Fibroblast of skin of left quadriceps (primary cell): ENCODE data around the gene RSRP1.

ENCODE experiments used
- DNase-seq, 2 experiments: peaks; one replicate each; pipeline ENCODE4 v3.0.0-alpha.2; 2013; ENCODE audit warnings: low read depth in 2 of 2

The RSRP1 gene

GRCh38 chr1:25194054-25194453, 53.2 kb downstream of the RSRP1 start:
- DNase-seq: no peak

GRCh38 chr1:25193229-25193628, 54.0 kb downstream of the RSRP1 start:
- no peak for DNase-seq
